ENCODE measurements around the gene DENND5A. TPM values are rescaled to one million over a fixed set of nuclear protein-coding genes. Genes with fewer than 3 reads are reported as not detected.

Gene DENND5A
- total and polyA plus RNA-seq, 4 donors: 7.9 to 45.8 (median 18.2) TPM

- no peaks in the 10 kb centered on the region for H3K27me3 ChIP-seq (ENCODE audit: control insufficient read depth in 4 of 4, insufficient read depth in 4 of 4, low read length in 3 of 4)
- H3K4me1 ChIP-seq (ENCODE audit: control insufficient read depth in 4 of 4, insufficient read depth in 4 of 4, low read length in 3 of 4): no peaks in the 10 kb centered on the region
- DNase-seq (ENCODE audit: low spot score): no peak
- H3K9me3 ChIP-seq (ENCODE audit: control insufficient read depth in 4 of 4, low read length in 3 of 4): no peaks in the 10 kb centered on the region
- TF ChIP-seq HNF4A (conservative IDR thresholded peaks at IDR 0.05): peak in 1 of 2 donors; percentile 33
- TF ChIP-seq YY1 (IDR thresholded peaks at IDR 0.05): no peak
- H3K27ac ChIP-seq (ENCODE audit: low read depth in 1 of 2, low read length in 2 of 2): no peak overlapping the region
- no peak overlapping the region for H3K9ac ChIP-seq (ENCODE audit: low read depth in 1 of 2, low read length in 2 of 2)
- WGBS: 66% methylated on average over 2 of the region's 2 CpGs
- peaks cover 1 to 37% (median 26%) of the 10 kb centered on the region in 4 donors for H3K36me3 ChIP-seq (ENCODE audit: control insufficient read depth in 4 of 4, insufficient read depth in 3 of 4, low read depth in 1 of 4, low read length in 3 of 4)
- H3K4me3 ChIP-seq (ENCODE audit: low read depth in 1 of 3, low read length in 3 of 3): no peak overlapping the region
Measured at GRCh38 chr11:9153651-9154050, 111.5 kb downstream of the DENND5A start.

GRCh38 chr11:9151631-9152030, 113.5 kb downstream of the DENND5A start:
- Histone ChIP-seq H3K27me3 (ENCODE audit: control insufficient read depth in 4 of 4, insufficient read depth in 4 of 4, low read length in 3 of 4) (no peaks in the 10 kb centered on the region), H3K27ac (ENCODE audit: low read depth in 1 of 2, low read length in 2 of 2) (no peak overlapping the region), H3K4me1 (ENCODE audit: control insufficient read depth in 4 of 4, insufficient read depth in 4 of 4, low read length in 3 of 4) (no peaks in the 10 kb centered on the region), H3K4me3 (ENCODE audit: low read depth in 1 of 3, low read length in 3 of 3) (no peak overlapping the region), H3K9me3 (ENCODE audit: control insufficient read depth in 4 of 4, low read length in 3 of 4) (no peaks in the 10 kb centered on the region), H3K36me3 (ENCODE audit: control insufficient read depth in 4 of 4, insufficient read depth in 3 of 4, low read depth in 1 of 4, low read length in 3 of 4) (peaks cover 1 to 54% (median 39%) of the 10 kb centered on the region in 4 donors), H3K9ac (ENCODE audit: low read depth in 1 of 2, low read length in 2 of 2) (no peak overlapping the region)
- WGBS: 84% methylated on average over 2 of the region's 2 CpGs
- DNase-seq (ENCODE audit: low spot score): no peak
- no peak for TF ChIP-seq NR2F2 (IDR thresholded peaks at IDR 0.05)

- WGBS: 100% methylated on average over 1 of the region's 1 CpG
Measured at GRCh38 chr11:9150926-9151325, 114.2 kb downstream of the DENND5A start.

More at GRCh38 chr11:9150926-9151325, 114.2 kb downstream of the DENND5A start:
- H3K4me3 ChIP-seq (ENCODE audit: low read depth in 1 of 3, low read length in 3 of 3): no peak overlapping the region
- no peak for DNase-seq (ENCODE audit: low spot score)
- no peak overlapping the region for H3K27ac ChIP-seq (ENCODE audit: low read depth in 1 of 2, low read length in 2 of 2)
- no peaks in the 10 kb centered on the region for H3K9me3 ChIP-seq (ENCODE audit: control insufficient read depth in 4 of 4, low read length in 3 of 4)
- TF ChIP-seq HNF4G (IDR thresholded peaks at IDR 0.05) (no peak), ATF3 (IDR thresholded peaks at IDR 0.05) (no peak), REST (IDR thresholded peaks at IDR 0.05) (no peak), TAF1 (conservative IDR thresholded peaks at IDR 0.05) (no peak), MAX (IDR thresholded peaks at IDR 0.05) (no peak), JUND (IDR thresholded peaks at IDR 0.05) (no peak), ZBTB33 (IDR thresholded peaks at IDR 0.05) (no peak), RXRA (IDR thresholded peaks at IDR 0.05) (no peak), RAD21 (IDR thresholded peaks at IDR 0.05) (no peak), YY1 (IDR thresholded peaks at IDR 0.05) (no peak), EGR1 (IDR thresholded peaks at IDR 0.05; ENCODE audit: low read depth in 2 of 2) (no peak), SP1 (IDR thresholded peaks at IDR 0.05) (no peak), NR2F2 (IDR thresholded peaks at IDR 0.05) (no peak), HNF4A (conservative IDR thresholded peaks at IDR 0.05) (no peak), FOXA1 (IDR thresholded peaks at IDR 0.05) (no peak), CTCF (IDR thresholded peaks at IDR 0.05; ENCODE audit: low read depth, low read length, missing input control) (no peak), FOXA2 (IDR thresholded peaks at IDR 0.05) (no peak)
- H3K36me3 ChIP-seq (ENCODE audit: control insufficient read depth in 4 of 4, insufficient read depth in 3 of 4, low read depth in 1 of 4, low read length in 3 of 4): peaks cover 1 to 60% (median 42%) of the 10 kb centered on the region in 4 donors
- H3K4me1 ChIP-seq (ENCODE audit: control insufficient read depth in 4 of 4, insufficient read depth in 4 of 4, low read length in 3 of 4): no peaks in the 10 kb centered on the region
- no peak overlapping the region for H3K9ac ChIP-seq (ENCODE audit: low read depth in 1 of 2, low read length in 2 of 2)
- H3K27me3 ChIP-seq (ENCODE audit: control insufficient read depth in 4 of 4, insufficient read depth in 4 of 4, low read length in 3 of 4): no peaks in the 10 kb centered on the region

All from liver (tissue), 9 donors.